HG03575 (cell line): ENCODE measurements around the gene HSF2BP.
"Not testable (repeated sequence)": the region's sequence is repeated elsewhere in the genome, so short reads cannot be mapped to it uniquely, and the experiment has no call there.

ENCODE experiments used
- ATAC-seq: cut with Tn5 transposase; IDR thresholded peaks from one replicate; pipeline ENCODE4 v1.9.1; 2021; ENCODE audit not compliant: unreplicated experiment, insufficient number of reproducible peaks, low FRiP score; ENCODE audit errors: extremely low read depth

The HSF2BP gene

GRCh38 chr21:43631411-43632107, 27.7 kb downstream of the HSF2BP start:
- ATAC-seq: no peak

- ATAC-seq: no peak
These were observed 31.8 kb downstream of the HSF2BP start for GRCh38 chr21:43627527-43627926.

- ATAC-seq: no peak
These were observed 32.9 kb downstream of the HSF2BP start for GRCh38 chr21:43626390-43626789.

GRCh38 chr21:43624339-43624738, 34.9 kb downstream of the HSF2BP start:
- no peak for ATAC-seq

- no peak for ATAC-seq
These were observed 35.7 kb downstream of the HSF2BP start for GRCh38 chr21:43623588-43623987.

- ATAC-seq: no peak
These were observed 36.5 kb downstream of the HSF2BP start for GRCh38 chr21:43622796-43623195.

- no peak for ATAC-seq
These were observed 39.4 kb downstream of the HSF2BP start for GRCh38 chr21:43619856-43620255.

- ATAC-seq: no peak
These were observed 39.9 kb downstream of the HSF2BP start for GRCh38 chr21:43619344-43619743.

- no peak for ATAC-seq
These were observed 40.3 kb downstream of the HSF2BP start for GRCh38 chr21:43618940-43619339.

- not testable (repeated sequence) for ATAC-seq
These were observed 42.4 kb downstream of the HSF2BP start for GRCh38 chr21:43616861-43617260.

- ATAC-seq: no peak
These were observed 44.4 kb downstream of the HSF2BP start for GRCh38 chr21:43614839-43615238.

GRCh38 chr21:43613755-43614638, 45.3 kb downstream of the HSF2BP start:
- no peak for ATAC-seq

GRCh38 chr21:43611598-43612369, 47.5 kb downstream of the HSF2BP start:
- no peak for ATAC-seq

- ATAC-seq: no peak
These were observed 49.6 kb downstream of the HSF2BP start for GRCh38 chr21:43609501-43610340.

- no peak for ATAC-seq
These were observed 50.6 kb downstream of the HSF2BP start for GRCh38 chr21:43608664-43609063.

- no peak for ATAC-seq
These were observed 51.1 kb downstream of the HSF2BP start for GRCh38 chr21:43608225-43608624.

GRCh38 chr21:43605320-43606215, 53.7 kb downstream of the HSF2BP start:
- ATAC-seq: no peak
